OCI-LY1 (cell line): Measurements from ENCODE around the gene CDK16.

ENCODE experiments used
- CTCF ChIP-seq: fragments of 200-600 bp; sonication (generic), shearing (Covaris generic); IDR thresholded peaks from 2 replicates; pipeline ENCODE4 v1.5.1; 2017; ENCODE audit warnings: mild to moderate bottlenecking, antibody characterized with exemption, low read length, moderate library complexity, mixed read lengths
- EZH2 ChIP-seq: fragments of 200-600 bp; sonication (generic), shearing (Covaris generic); IDR thresholded peaks from 2 replicates; pipeline ENCODE4 v1.8.0; 2017; ENCODE audit warnings: borderline replicate concordance, mixed run types, mild to moderate bottlenecking, antibody characterized with exemption, low read length, moderate library complexity, mixed read lengths

GRCh38 chrX:47242321-47242720, 23.8 kb downstream of the CDK16 start:
- TF ChIP-seq CTCF, result no peak
- no peak for TF ChIP-seq EZH2
